HUES64 (cell line): ENCODE data around the gene MSANTD2.

ENCODE experiments used
- H3K27ac ChIP-seq: 2 replicates; pipeline ENCODE4 v1.7.0; 2013; ENCODE audit warnings: low read depth, low read length, inconsistent platforms
- H3K27me3 ChIP-seq: 2 replicates; pipeline ENCODE4 v1.6.1; 2013; ENCODE audit warnings: mild to moderate bottlenecking, low read length; ENCODE audit not compliant: insufficient read depth
- H3K36me3 ChIP-seq: 2 replicates; pipeline ENCODE4 v1.6.1; 2013; ENCODE audit warnings: mild to moderate bottlenecking, low read length; ENCODE audit not compliant: insufficient read depth
- H3K4me1 ChIP-seq: 2 replicates; pipeline ENCODE4 v1.6.1; 2013; ENCODE audit warnings: mild to moderate bottlenecking, low read length, moderate library complexity; ENCODE audit not compliant: insufficient read depth
- H3K4me3 ChIP-seq: 2 replicates; pipeline ENCODE4 v1.5.1; 2013; ENCODE audit warnings: mild to moderate bottlenecking, low read length, moderate library complexity
- H3K9ac ChIP-seq: 2 replicates; pipeline ENCODE4 v1.6.1; 2013; ENCODE audit warnings: mild to moderate bottlenecking, low read depth, low read length
- H3K9me3 ChIP-seq: 2 replicates; pipeline ENCODE4 v1.6.1; 2013; ENCODE audit warnings: low read depth, low read length; ENCODE audit not compliant: insufficient read depth
- WGBS: fragments of 150-250, 120-280 bp; methylation state at CpG from one replicate; pipeline ENCODE4 v1.1.7; 2013; ENCODE audit warnings: missing lambda C conversion rate; 5-methylcytosine and 5-hydroxymethylcytosine counted together

MSANTD2 gene

DNA sequence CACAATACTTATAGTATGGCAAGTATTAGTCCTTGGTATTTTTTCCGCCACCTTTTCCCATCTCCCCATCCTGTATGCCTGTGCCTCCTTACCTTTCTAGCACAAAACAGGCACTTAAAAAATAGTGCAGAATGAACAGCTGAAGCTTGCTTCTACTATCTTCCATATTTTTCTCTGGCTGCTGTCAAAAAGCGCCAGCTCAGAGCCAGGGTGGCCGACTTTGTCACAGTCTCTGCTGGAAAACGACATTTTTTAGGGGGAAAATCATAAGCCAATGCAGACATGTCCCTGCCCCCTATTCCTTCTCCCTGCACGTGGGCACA is 38.6 kb upstream of the MSANTD2 start:
- Histone ChIP-seq H3K9ac (no peak overlapping the region), H3K27me3 (peaks cover 82% of the 10 kb centered on the region), H3K4me3 (peak overlapping the region; percentile 28; the same call in 1 of the 2 replicates), H3K27ac (no peak overlapping the region), H3K4me1 (peaks cover 9% of the 10 kb centered on the region; the same call in 1 of the 2 replicates), H3K9me3 (no peaks in the 10 kb centered on the region), H3K36me3 (no peaks in the 10 kb centered on the region)
- 35% methylated on average over 5 of the region's 5 CpGs for whole genome bisulfite sequencing

DNA sequence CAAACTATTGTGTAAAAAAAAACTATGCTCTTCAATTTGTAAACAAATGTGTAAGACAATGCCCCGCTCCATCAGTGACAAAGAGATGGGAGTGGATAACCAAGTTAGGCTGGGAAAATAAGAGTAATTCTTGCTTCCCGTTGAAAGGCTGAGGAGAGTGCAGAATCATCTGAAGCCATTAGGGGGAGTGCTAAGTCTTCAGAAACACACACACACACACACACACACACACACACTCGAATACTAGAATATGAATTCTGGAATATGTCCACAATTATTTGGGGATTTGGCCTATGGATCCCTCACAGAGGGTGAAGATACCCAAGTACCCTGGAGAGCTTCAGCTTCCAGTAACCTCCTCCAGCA is 37.3 kb upstream of the MSANTD2 start:
- WGBS, result 21% methylated on average over 3 of the region's 3 CpGs
- Histone ChIP-seq H3K4me1 (peaks cover 4% of the 10 kb centered on the region; the same call in 1 of the 2 replicates), H3K36me3 (no peaks in the 10 kb centered on the region), H3K9me3 (no peaks in the 10 kb centered on the region), H3K9ac (no peak overlapping the region), H3K27ac (no peak overlapping the region), H3K27me3 (peaks cover 72% of the 10 kb centered on the region), H3K4me3 (no peak overlapping the region)

- H3K4me1 ChIP-seq, result peaks cover 3% of the 10 kb centered on the region; the same call in 1 of the 2 replicates
- WGBS, result 93% methylated on average over 8 of the region's 8 CpGs
- no peaks in the 10 kb centered on the region for H3K36me3 ChIP-seq
- H3K27me3 ChIP-seq, result peaks cover 65% of the 10 kb centered on the region
- no peak overlapping the region for H3K9ac ChIP-seq
- no peak overlapping the region for H3K4me3 ChIP-seq
- H3K9me3 ChIP-seq, result no peaks in the 10 kb centered on the region
- H3K27ac ChIP-seq, result no peak overlapping the region
These were observed 35.7 kb upstream of the MSANTD2 start for GRCh38 chr11:124835918-124836317.

GRCh38 chr11:124834526-124835180 is 34.4 kb upstream of the MSANTD2 start:
- 69% methylated on average over 2 of the region's 3 CpGs for WGBS
- Histone ChIP-seq H3K9ac (no peak overlapping the region), H3K4me1 (peaks cover 3% of the 10 kb centered on the region; the same call in 1 of the 2 replicates), H3K36me3 (no peaks in the 10 kb centered on the region), H3K27ac (no peak overlapping the region), H3K4me3 (no peak overlapping the region), H3K27me3 (peaks cover 53% of the 10 kb centered on the region), H3K9me3 (no peaks in the 10 kb centered on the region)

DNA sequence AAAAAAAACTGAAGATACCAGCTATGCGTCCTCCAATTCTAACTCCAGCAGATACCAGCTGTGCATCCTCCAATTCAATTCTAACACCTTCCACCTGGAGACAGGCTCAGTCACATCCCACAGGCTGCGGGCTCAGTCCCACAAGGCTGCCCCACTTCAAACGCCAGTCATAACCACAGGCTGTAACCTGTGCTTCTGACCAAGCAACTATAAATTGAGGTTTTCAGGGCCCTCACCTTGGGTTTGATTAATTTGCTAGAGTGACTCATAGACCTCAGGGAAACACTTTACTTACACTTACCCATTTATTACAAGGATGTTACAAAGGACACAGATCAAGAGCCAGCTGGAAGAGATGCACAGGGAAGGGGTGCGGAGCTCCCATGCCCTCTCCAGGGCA is 32.4 kb upstream of the MSANTD2 start:
- Histone ChIP-seq H3K9me3 (no peaks in the 10 kb centered on the region), H3K4me3 (no peak overlapping the region), H3K9ac (no peak overlapping the region), H3K27me3 (peaks cover 32% of the 10 kb centered on the region), H3K27ac (no peak overlapping the region), H3K36me3 (no peaks in the 10 kb centered on the region), H3K4me1 (peaks cover 3% of the 10 kb centered on the region; the same call in 1 of the 2 replicates)
- 87% methylated on average over 4 of the region's 4 CpGs for WGBS

- Histone ChIP-seq H3K27ac (no peak overlapping the region), H3K4me1 (no peaks in the 10 kb centered on the region), H3K9me3 (no peaks in the 10 kb centered on the region), H3K36me3 (no peaks in the 10 kb centered on the region), H3K4me3 (no peak overlapping the region), H3K27me3 (peaks cover 26% of the 10 kb centered on the region), H3K9ac (no peak overlapping the region)
- 95% methylated on average over 2 of the region's 2 CpGs for WGBS
These were observed 31.7 kb upstream of the MSANTD2 start for GRCh38 chr11:124831897-124832296.

DNA sequence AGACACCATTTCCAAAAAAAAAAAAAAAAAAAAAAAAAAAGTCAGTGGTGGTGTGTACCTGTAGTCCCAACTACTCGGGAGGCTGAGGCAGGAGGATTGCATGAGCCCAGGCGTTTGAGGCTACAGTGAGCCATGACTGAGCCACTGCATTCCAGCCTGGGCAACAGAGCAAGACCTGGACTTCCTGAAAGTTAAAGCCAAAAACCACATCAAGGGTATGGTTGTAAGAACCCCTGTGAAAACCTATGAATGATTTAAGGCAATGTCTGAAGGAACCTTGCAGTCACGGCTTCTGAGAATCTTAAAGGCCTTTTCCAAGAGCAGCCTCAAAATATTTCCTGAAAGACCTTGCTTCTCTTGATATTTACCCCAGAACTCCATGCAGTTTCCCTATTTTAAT is 30.5 kb upstream of the MSANTD2 start:
- 97% methylated on average over 3 of the region's 3 CpGs for WGBS
- Histone ChIP-seq H3K27ac (no peak overlapping the region), H3K9me3 (no peaks in the 10 kb centered on the region), H3K9ac (no peak overlapping the region), H3K4me3 (no peak overlapping the region), H3K27me3 (peaks cover 17% of the 10 kb centered on the region), H3K4me1 (no peaks in the 10 kb centered on the region), H3K36me3 (no peaks in the 10 kb centered on the region)

- peaks cover 12% of the 10 kb centered on the region for H3K27me3 ChIP-seq
- H3K27ac ChIP-seq, result no peak overlapping the region
- H3K4me1 ChIP-seq, result no peaks in the 10 kb centered on the region
- no peak overlapping the region for H3K4me3 ChIP-seq
- H3K36me3 ChIP-seq, result no peaks in the 10 kb centered on the region
- WGBS, result 89% methylated on average over 3 of the region's 3 CpGs
- no peaks in the 10 kb centered on the region for H3K9me3 ChIP-seq
- H3K9ac ChIP-seq, result no peak overlapping the region
These were observed 29.8 kb upstream of the MSANTD2 start for GRCh38 chr11:124829986-124830385.

- Histone ChIP-seq H3K9ac (no peak overlapping the region), H3K4me3 (no peak overlapping the region), H3K9me3 (no peaks in the 10 kb centered on the region), H3K27ac (no peak overlapping the region), H3K4me1 (no peaks in the 10 kb centered on the region), H3K36me3 (no peaks in the 10 kb centered on the region), H3K27me3 (no peaks in the 10 kb centered on the region; the same call in 1 of the 2 replicates)
- 83% methylated on average over 2 of the region's 3 CpGs for WGBS
These were observed 25.7 kb upstream of the MSANTD2 start for GRCh38 chr11:124825876-124826275.

GRCh38 chr11:124823512-124824376 is 23.5 kb upstream of the MSANTD2 start:
- H3K9ac ChIP-seq, result no peak overlapping the region
- 79% methylated on average over 8 of the region's 8 CpGs for WGBS
- H3K4me1 ChIP-seq, result no peaks in the 10 kb centered on the region
- H3K36me3 ChIP-seq, result no peaks in the 10 kb centered on the region
- H3K27me3 ChIP-seq, result no peaks in the 10 kb centered on the region; the same call in 1 of the 2 replicates
- H3K9me3 ChIP-seq, result no peaks in the 10 kb centered on the region
- no peak overlapping the region for H3K4me3 ChIP-seq
- no peak overlapping the region for H3K27ac ChIP-seq

DNA sequence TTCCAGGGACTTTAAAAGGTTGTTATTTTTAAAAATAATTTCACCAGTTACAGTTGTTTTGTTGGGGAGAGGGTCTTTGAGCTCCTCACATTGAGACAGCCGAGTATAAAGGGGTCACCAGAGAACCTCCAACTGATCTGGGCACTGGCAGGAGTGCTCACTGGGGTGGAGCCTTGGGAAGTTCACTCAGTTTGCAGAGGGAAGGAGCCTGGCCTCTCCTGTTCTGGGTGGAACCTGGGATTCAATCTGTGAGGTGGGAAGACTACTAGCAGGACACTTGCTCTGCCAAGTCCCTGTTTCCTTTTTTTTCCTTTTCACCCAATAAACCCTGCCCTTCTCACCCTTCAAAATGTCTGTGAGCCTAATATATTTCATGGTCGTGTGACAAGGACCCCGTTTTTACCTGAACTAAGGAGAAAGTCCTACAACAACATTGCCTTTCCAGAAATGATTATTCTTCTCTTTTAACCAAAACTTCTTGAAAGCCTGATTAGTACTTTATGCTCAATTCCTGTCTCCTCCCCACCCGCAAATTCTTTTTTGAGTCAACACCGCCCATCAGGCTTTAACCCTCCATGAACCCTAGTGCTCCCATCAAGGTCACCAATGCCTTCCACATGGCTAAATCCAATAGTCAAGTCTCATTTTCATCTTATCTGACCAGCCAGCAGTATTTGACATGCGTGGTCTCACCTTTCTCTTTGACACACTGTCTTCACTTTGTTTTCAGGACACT is 22.0 kb upstream of the MSANTD2 start:
- H3K9ac ChIP-seq, result no peak overlapping the region
- no peak overlapping the region for H3K27ac ChIP-seq
- H3K9me3 ChIP-seq, result no peaks in the 10 kb centered on the region
- no peaks in the 10 kb centered on the region for H3K4me1 ChIP-seq
- 85% methylated on average over 6 of the region's 6 CpGs for WGBS
- no peaks in the 10 kb centered on the region for H3K36me3 ChIP-seq
- peaks cover 8% of the 10 kb centered on the region for H3K27me3 ChIP-seq
- H3K4me3 ChIP-seq, result no peak overlapping the region
